ENCODE measurements around the gene NOL9.

GRCh38 chr1:6592441-6592840 is 38.1 kb upstream of the NOL9 start:
- TF ChIP-seq EZH2 (IDR thresholded peaks at IDR 0.05): no peak
- TF ChIP-seq POLR2AphosphoS5 (IDR thresholded peaks at IDR 0.05; ENCODE audit: borderline replicate concordance, low read depth, low read length): no peak
